Measurements from ENCODE around the gene NTM.

DNA sequence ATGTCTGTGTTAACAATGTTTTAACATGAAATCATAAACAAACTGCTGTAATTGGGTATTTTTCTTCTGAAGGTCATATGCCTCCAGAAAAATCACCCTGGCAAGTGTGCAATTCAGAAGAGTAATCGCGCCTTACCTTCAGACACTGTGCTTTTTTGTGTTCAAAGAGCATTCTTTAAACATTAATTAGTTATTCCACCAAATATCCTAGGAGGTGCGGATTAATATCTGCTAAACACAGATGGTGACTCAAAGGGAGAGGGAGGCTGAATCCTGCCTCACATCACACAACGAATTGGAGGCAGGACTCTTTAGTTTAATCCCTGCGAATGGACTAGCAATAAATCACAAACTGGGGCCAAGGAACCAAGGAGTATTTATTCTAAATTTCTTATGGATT is 213.0 kb downstream of the NTM start:
- TF ChIP-seq EZH2 (IDR thresholded peaks at IDR 0.05; ENCODE audit: borderline replicate concordance, low read length) = no peak
- TF ChIP-seq, protein P1, sequence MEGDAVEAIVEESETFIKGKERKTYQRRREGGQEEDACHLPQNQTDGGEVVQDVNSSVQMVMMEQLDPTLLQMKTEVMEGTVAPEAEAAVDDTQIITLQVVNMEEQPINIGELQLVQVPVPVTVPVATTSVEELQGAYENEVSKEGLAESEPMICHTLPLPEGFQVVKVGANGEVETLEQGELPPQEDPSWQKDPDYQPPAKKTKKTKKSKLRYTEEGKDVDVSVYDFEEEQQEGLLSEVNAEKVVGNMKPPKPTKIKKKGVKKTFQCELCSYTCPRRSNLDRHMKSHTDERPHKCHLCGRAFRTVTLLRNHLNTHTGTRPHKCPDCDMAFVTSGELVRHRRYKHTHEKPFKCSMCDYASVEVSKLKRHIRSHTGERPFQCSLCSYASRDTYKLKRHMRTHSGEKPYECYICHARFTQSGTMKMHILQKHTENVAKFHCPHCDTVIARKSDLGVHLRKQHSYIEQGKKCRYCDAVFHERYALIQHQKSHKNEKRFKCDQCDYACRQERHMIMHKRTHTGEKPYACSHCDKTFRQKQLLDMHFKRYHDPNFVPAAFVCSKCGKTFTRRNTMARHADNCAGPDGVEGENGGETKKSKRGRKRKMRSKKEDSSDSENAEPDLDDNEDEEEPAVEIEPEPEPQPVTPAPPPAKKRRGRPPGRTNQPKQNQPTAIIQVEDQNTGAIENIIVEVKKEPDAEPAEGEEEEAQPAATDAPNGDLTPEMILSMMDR (IDR thresholded peaks at IDR 0.05; ENCODE audit: low read length) = no peak

All from OCI-LY1 (cell line).